ENCODE measurements around the gene MAPT. TPM values are rescaled to one million over a fixed set of nuclear protein-coding genes. Genes with fewer than 3 reads are reported as not detected.

The MAPT gene
- total and polyA plus RNA-seq, 2 of the 4 experiments (the other 2 are of a cell fraction) = 0.18 to 0.19 TPM

- no peak overlapping the region for H2AK5ac ChIP-seq (ENCODE audit: low read depth, low read length)
- WGBS, 2 experiments (ENCODE audit: extremely low coverage in 2 of 2, insufficient read length in 1 of 2) = 24% methylated on average over 2 of the region's 5 CpGs; no CpG with 5 or more reads in 1 of the 2 experiments
- H4K8ac ChIP-seq (ENCODE audit: low read depth in 2 of 2, low read length in 2 of 2) = no peak overlapping the region
- H3K4me3 ChIP-seq (ENCODE audit: insufficient read depth, low read depth, low read length) = no peak overlapping the region
- no peak for TF ChIP-seq ELK1 (IDR thresholded peaks at IDR 0.05; ENCODE audit: borderline replicate concordance, low read depth, low read length)
- no peak for TF ChIP-seq POLR2A (IDR thresholded peaks at IDR 0.05; ENCODE audit: low read depth, low read length)
- TF ChIP-seq RFX5 (IDR thresholded peaks at IDR 0.05; ENCODE audit: low read depth, low read length) = no peak
- TF ChIP-seq CTCF (conservative IDR thresholded peaks at IDR 0.05; ENCODE audit: low read depth, low read length) = no peak
- TF ChIP-seq BHLHE40 (IDR thresholded peaks at IDR 0.05; ENCODE audit: low read depth, low read length) = no peak
- no peak for TF ChIP-seq RAD21 (IDR thresholded peaks at IDR 0.05; ENCODE audit: low read length)
- no peak for TF ChIP-seq MAFK (IDR thresholded peaks at IDR 0.05; ENCODE audit: low read depth, low read length)
- no peak for TF ChIP-seq NFE2L2 (IDR thresholded peaks at IDR 0.05; ENCODE audit: low read depth, low read length)
- H2BK5ac ChIP-seq (ENCODE audit: low read depth, low read length, poor library complexity, severe bottlenecking) = no peak overlapping the region
- H3K9me3 ChIP-seq (ENCODE audit: control insufficient read depth, insufficient read depth, low read length) = no peaks in the 10 kb centered on the region
- H2AFZ ChIP-seq (replicated peaks; ENCODE audit: low read length, poor library complexity) = no peak overlapping the region
- no peak overlapping the region for H3K27ac ChIP-seq (ENCODE audit: insufficient read depth, low read length)
- H3K14ac ChIP-seq (replicated peaks; ENCODE audit: low read depth, low read length) = no peak overlapping the region
- H3K9ac ChIP-seq (ENCODE audit: low read depth, low read length) = no peak overlapping the region
- ChIA-PET CTCF (no interaction called here), POLR2A (ENCODE audit: unreplicated experiment) (no interaction called here)
- no peak overlapping the region for H4K5ac ChIP-seq (ENCODE audit: low read depth, low read length)
- H3K23ac ChIP-seq (ENCODE audit: low read depth, low read length) = no peak overlapping the region
- no peak overlapping the region for H2BK20ac ChIP-seq (ENCODE audit: low read depth, low read length)
- H3K4ac ChIP-seq (ENCODE audit: low read depth, low read length) = no peak overlapping the region
- peaks cover 4% of the 10 kb centered on the region; the same call in 1 of the 2 replicates for H3K27me3 ChIP-seq (ENCODE audit: control insufficient read depth, insufficient read depth, low read length)
- H2BK120ac ChIP-seq (ENCODE audit: low read depth, low read length) = no peak overlapping the region
- dilution Hi-C loops (cut with HindIII; ENCODE audit: low sequenced_read_pairs, unreplicated experiment) = no loop called here
- intact Hi-C loops (cut with micrococcal nuclease) = no loop called here
- 0 out of 2 replicates have a peak, but pooled peaks cover 2% of the 10 kb centered on the region for H3K9me1 ChIP-seq (ENCODE audit: insufficient read depth, low read length)
- BruUV-seq (replicated peaks) = no TSS peak
- no peak overlapping the region for H3K18ac ChIP-seq (ENCODE audit: low read depth, low read length)
- no peak for DNase-seq
- H3K4me1 ChIP-seq (ENCODE audit: control insufficient read depth, insufficient read depth, low read length) = no peaks in the 10 kb centered on the region
- no peak overlapping the region for H2AK9ac ChIP-seq (replicated peaks; ENCODE audit: low read depth, low read length, poor library complexity)
- H2BK15ac ChIP-seq (ENCODE audit: low read depth, low read length) = no peak overlapping the region
- ATAC-seq (ENCODE audit: low read depth) = no peak
- no peak overlapping the region for H3K4me2 ChIP-seq (ENCODE audit: low read depth, low read length)
- H4K91ac ChIP-seq (ENCODE audit: insufficient read depth, low read depth, low read length) = no peak overlapping the region
- H4K20me1 ChIP-seq (ENCODE audit: insufficient read depth, low read length) = no peaks in the 10 kb centered on the region
- no peaks in the 10 kb centered on the region for H3K36me3 ChIP-seq (ENCODE audit: control insufficient read depth, insufficient read depth, low read length)
- H3K79me1 ChIP-seq (ENCODE audit: low read depth in 1 of 2, low read length in 2 of 2) = no peaks in the 10 kb centered on the region
- no peak overlapping the region for H3K56ac ChIP-seq (ENCODE audit: extremely low read depth, insufficient read depth, low read length)
- in situ Hi-C loops (cut with MboI; ENCODE audit: low sequenced_read_pairs) = loop anchor here (5.0 kb wide), 1 partner anchor 39 kb away; no protein-coding TSS in a partner anchor
These were observed 6.0 kb upstream of the MAPT start for GRCh38 chr17:45888392-45888791.

Measured in IMR-90 (cell line).